Lower leg skin (tissue), 3 donors: Measurements from ENCODE around the gene SPDYE1.
"Not testable (repeated sequence)": the region's sequence is repeated elsewhere in the genome, so short reads cannot be mapped to it uniquely, and the experiment has no call there.

ENCODE experiments used
- POLR2A ChIP-seq, 2 donors: fragments of 450-650 bp; IDR thresholded peaks; one replicate each; pipeline ENCODE4 v1.6.1; 2016 to 2017; ENCODE audit warnings: antibody characterized with exemption in 2 of 2, mild to moderate bottlenecking in 1 of 2, moderate library complexity in 1 of 2
- TF ChIP-seq, protein P1 (sequence below), 3 donors: fragments of 450-650 bp; IDR thresholded peaks; one replicate each; pipeline ENCODE4 v1.5.1; 2016; ENCODE audit warnings: antibody characterized with exemption in 3 of 3, mild to moderate bottlenecking in 3 of 3, moderate library complexity in 2 of 3

DNA sequence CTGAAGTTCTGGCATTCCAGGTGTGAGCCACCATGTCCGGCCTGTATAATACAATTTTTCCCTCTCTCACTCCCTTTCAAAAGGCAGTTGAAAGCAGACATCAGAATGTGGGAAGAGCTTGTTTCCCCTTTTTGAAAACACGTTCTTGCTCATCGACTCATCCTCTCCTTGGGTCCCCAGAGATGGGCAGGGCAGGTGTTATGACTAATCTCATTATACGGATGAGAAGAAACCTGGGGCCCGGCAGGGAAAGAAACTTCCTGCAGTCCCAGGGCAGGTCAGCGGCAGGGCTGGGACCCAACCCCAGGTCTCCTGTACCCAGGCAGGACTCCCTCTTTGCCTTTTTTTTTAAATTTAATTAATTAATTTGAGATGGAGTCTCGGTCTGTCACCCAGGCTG lies 4.8 kb upstream of the SPDYE1 start:
- TF ChIP-seq POLR2A (IDR thresholded peaks at IDR 0.05): not testable (repeated sequence)
- TF ChIP-seq, protein P1, sequence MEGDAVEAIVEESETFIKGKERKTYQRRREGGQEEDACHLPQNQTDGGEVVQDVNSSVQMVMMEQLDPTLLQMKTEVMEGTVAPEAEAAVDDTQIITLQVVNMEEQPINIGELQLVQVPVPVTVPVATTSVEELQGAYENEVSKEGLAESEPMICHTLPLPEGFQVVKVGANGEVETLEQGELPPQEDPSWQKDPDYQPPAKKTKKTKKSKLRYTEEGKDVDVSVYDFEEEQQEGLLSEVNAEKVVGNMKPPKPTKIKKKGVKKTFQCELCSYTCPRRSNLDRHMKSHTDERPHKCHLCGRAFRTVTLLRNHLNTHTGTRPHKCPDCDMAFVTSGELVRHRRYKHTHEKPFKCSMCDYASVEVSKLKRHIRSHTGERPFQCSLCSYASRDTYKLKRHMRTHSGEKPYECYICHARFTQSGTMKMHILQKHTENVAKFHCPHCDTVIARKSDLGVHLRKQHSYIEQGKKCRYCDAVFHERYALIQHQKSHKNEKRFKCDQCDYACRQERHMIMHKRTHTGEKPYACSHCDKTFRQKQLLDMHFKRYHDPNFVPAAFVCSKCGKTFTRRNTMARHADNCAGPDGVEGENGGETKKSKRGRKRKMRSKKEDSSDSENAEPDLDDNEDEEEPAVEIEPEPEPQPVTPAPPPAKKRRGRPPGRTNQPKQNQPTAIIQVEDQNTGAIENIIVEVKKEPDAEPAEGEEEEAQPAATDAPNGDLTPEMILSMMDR (IDR thresholded peaks at IDR 0.05): not testable (repeated sequence)
